ENCODE data around the gene PIGA.

Gene PIGA

GRCh38 chrX:15269618-15270521 is 65.5 kb downstream of the PIGA start, which contains the start of gene ASB9:
Gene ASB9 (minus strand): TSS chrX:15270083. CDS start chrX:15269874, 209 bp downstream.
- DNase-seq, result peak; percentile 73
- in situ Hi-C loops (cut with MboI; ENCODE audit: low pct_unique_long_range_greater_than_20kb, low sequenced_read_pairs), result no loop called here
